GM19023 (cell line): ENCODE data around the gene RBM47.
"Not testable (repeated sequence)": the region's sequence is repeated elsewhere in the genome, so short reads cannot be mapped to it uniquely, and the experiment has no call there.

Source experiments
- ATAC-seq: cut with Tn5 transposase; IDR thresholded peaks from one replicate; pipeline ENCODE4 v1.9.1; 2021; ENCODE audit warnings: mild to moderate bottlenecking, moderate library complexity; ENCODE audit not compliant: unreplicated experiment

Gene RBM47

DNA sequence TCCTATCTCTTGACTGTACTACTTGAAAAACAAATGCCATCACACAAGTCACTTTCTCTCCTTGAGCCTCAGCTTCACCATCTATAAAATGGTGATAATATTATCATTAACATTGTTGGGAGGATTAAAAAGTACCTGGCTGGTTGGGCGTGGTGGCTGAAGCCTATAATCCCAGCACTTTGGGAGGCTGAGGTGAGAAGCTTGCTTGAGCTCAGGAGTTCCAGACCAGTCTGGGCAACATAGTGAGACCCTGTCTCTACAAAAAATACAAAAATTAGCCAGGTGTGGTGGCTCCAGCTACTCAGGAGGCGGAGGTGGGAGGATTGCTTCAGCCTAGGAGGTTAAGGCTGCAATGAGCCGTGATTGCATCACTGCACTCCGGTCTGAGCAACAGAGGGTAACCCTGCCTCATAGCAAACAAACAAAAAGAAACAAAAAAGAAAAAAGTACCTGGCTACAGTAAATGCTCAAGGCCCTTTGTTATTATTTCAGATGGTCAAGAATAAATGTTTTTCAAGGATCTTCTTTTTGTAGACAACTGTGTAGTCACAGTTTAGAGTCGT, 174.2 kb downstream of the RBM47 start:
- no peak for ATAC-seq

GRCh38 chr4:40454816-40455215, 174.8 kb downstream of the RBM47 start:
- ATAC-seq: no peak

DNA sequence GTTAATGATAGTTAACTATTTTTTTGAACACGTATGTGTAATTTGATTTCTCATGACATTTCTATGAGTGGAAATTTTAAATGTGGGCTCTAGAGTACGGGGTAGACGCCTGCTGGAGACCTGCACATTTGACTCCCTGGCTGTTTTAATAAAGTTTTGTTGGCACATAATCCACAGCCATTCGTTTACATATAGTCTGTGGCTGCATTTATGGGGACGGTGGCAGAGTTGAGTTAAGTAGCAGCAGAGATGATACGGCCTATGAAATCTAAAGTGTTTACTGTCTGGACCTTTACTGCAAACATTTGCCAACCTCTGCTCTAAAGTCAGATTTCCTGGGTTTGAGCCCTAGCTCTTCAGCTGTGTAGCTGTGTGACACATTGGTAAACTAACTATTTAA, 175.8 kb downstream of the RBM47 start:
- no peak for ATAC-seq

DNA sequence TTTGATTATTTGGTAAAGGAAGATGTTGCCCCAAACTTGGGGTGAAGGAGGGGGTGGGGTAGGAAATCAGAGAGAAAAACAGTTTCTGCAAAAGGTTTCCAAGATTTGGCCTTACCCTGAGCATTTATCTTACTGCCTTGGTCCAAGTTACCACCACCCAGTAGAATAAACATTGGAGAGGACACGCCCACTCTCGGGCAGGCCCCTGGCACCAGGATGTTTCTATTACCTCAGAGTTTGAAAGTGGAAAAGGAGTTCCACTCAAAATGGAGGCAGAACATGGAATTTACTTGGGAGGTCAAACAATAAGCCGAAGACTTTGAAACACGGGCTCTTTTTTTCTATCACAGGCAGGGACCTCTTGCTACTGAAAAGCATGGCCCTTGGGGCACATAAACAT, 180.8 kb downstream of the RBM47 start:
- no peak for ATAC-seq

DNA sequence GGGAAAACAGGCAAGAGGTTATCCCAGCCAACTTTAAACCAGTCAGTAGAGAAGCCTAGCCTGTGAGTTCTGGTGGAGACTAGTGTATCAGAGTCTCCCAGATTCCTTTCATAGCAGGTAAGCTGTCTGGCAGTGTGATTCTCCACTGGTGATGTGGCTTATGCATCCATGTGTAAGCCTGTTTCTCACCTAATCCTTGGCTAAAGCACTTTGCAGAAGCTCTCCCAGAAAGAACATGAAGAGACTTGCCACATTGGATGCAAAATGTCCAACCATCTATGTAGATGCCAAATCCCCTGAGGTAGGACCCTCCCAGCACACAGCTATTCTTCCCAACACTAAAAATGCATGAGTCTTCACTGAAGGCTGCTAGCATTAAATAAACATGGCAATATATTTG, 182.8 kb downstream of the RBM47 start:
- no peak for ATAC-seq

GRCh38 chr4:40446261-40446750, 183.4 kb downstream of the RBM47 start:
- ATAC-seq: not testable (repeated sequence)

- ATAC-seq: no peak
These were observed 184.0 kb downstream of the RBM47 start for GRCh38 chr4:40445671-40446070.

- no peak for ATAC-seq
These were observed 188.2 kb downstream of the RBM47 start for GRCh38 chr4:40441430-40441829.

DNA sequence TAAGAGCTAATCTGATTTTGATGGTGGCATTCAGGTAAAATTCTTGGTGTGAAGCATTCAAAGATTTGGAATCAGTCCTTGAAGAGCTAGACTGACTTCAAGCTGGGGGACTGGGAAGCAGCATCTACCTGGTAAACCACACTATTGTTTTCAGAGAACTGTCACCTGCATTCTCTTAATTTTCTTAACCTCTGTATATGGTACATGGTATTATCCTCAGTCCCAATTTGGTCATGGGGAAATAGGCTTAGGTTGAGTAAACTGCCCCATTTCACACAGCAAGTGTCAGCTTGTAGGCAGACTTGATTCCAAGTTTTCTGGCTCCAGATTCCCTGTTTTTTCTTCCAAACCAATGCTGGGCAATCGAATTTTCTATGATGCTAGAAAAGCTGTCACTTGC, 190.1 kb downstream of the RBM47 start:
- ATAC-seq: no peak

GRCh38 chr4:40438384-40439026, 191.2 kb downstream of the RBM47 start:
- no peak for ATAC-seq

DNA sequence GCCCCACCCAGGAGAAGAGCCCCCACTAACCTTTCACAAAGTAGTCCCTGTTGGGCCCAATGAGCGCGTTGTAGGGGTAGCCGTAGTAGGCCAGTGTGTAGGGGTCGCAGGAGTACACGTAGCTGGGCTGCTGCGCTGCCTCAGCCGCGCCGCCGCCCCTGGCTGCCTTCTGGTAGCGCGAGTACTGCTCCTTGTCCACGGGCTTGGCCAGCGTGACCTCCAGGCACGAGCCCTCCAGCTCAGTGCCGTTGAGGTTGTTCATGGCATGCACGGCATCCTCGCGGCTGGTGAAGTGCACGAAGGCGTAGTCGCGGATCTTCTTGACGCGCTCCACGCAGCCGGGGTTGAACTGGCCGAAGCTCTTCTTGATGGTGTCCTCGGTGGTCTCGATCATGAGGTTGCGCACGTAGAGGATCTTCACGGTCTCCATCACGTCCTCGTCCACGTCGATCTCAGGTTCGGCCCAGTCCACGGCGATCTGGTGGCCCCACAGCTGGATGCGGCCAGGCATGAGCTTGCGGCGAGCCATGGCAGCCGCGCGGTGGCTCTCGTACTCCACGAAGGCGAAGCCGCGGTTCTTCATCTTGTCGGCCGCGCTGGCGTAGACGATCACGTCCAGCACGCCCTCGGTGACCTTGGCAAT, 191.8 kb downstream of the RBM47 start:
- ATAC-seq: no peak

GRCh38 chr4:40435306-40435705, 194.4 kb downstream of the RBM47 start:
- ATAC-seq: not testable (repeated sequence)

DNA sequence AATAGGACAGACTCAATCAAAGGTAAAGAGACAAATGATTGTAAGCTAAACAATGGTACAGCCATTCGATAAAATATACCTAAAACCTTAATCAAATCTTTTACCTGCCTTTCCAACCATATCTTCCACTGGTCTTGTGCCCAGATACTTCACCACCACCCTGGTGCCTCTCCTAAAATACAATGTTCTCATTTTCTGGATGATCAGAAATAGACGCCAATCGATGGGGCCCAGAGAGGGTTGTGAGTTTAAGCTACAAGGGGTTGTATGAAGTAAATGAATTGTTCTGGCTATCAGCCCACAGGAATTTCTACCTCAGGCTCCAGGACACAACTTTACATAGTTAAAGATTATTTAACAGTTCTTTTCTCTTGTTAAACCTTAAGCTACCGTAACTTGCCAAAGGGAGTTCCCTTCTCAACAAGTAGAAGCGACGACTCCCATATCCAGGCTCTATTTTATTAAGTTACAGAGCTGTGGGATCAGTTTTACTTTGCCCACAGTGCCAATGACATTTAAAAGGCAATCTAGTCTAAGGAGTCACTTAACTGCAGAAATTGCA, 195.5 kb downstream of the RBM47 start:
- ATAC-seq: no peak

- ATAC-seq: no peak
These were observed 197.2 kb downstream of the RBM47 start for GRCh38 chr4:40432504-40432903.

DNA sequence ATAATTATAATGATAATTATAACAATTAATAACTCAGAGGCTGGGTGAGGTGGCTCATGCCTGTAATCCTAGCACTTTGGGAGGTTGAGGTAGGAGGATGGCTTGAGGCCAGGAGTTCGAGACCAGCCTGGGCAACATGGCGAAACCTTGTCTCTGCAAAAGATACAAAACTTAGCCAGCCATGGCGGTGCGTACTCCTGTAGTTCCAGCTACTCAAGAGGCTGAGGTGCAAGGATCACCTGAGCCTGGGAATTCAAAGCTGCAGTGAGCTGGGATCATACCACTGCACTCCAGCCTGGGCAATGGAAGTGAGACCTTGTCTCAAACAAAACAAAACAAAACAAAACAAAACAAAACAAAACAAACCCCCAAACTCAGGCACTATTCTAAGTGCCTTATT, 201.8 kb downstream of the RBM47 start:
- ATAC-seq: not testable (repeated sequence)

DNA sequence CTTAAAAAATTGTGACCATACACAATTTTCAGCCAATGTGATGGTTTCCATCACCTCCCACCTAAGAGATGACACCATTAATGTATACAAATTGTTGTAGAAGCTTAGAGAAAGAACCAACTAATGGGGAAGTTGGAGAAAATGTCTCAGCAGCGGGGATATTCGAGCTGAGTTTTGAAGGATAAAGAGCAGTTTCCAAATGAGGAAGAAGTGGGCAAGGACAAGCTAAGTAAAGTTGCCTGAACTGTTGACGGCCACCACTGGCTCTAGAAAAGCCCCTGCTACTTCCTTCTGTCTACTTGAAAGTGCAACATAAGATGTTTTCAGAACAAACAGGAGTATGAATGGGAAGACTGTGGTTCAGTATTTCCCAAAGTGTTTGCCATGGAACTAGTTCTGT, 202.5 kb downstream of the RBM47 start:
- no peak for ATAC-seq

DNA sequence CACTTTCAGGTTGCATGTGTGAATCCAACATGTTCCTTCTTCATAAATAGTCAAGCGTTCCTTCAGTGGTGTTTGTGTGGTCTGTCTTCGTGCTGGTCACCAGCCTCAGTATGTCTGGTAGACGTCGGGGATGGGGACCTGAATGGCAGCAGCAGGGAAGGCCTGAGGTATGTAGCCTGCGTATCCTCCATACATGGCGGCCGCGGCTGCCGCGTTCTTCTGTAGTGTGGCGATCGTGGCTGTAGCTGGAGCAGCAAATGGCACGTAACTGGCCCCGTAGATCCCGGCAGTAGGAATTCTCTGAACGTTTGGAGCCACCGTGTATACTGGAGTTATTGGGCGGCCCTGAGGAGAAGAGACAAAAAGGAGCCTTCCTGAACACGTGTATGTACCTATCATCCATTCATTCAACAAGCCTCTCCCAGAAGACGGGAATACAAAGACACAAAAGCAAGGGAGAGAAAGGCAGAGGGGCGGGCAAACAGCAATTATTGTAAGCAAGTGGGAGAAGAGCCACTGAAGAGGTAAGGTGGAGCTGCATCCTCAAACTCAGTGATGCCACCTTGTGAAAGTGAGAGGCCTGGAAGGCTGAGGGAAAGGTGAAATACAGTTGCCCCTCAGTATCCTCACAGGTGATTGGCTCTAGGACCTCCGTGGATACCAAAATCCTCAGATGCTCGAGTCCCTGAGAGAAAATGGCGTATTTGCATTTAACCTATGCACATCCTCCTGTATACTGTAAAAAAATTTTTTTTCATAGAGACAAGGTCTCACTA, 203.7 kb downstream of the RBM47 start:
- no peak for ATAC-seq

DNA sequence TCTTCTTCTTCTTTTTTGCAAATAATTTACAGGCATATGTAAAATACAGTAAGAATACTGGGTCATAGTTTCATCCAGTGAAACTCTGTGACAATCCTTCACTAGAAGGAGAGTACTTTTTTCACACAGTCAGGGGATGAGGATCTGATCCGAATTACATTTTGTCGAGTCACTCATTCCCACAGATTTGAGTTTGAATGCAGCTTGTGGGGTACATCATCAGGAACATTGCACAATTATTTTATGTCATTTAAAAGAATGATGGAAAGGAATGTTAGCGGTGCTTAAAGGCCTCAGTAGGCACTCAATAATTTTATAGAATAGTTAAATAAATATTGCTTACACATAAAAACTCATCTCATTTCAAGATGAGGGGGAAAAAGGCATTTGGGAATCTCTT, 205.9 kb downstream of the RBM47 start:
- no peak for ATAC-seq

DNA sequence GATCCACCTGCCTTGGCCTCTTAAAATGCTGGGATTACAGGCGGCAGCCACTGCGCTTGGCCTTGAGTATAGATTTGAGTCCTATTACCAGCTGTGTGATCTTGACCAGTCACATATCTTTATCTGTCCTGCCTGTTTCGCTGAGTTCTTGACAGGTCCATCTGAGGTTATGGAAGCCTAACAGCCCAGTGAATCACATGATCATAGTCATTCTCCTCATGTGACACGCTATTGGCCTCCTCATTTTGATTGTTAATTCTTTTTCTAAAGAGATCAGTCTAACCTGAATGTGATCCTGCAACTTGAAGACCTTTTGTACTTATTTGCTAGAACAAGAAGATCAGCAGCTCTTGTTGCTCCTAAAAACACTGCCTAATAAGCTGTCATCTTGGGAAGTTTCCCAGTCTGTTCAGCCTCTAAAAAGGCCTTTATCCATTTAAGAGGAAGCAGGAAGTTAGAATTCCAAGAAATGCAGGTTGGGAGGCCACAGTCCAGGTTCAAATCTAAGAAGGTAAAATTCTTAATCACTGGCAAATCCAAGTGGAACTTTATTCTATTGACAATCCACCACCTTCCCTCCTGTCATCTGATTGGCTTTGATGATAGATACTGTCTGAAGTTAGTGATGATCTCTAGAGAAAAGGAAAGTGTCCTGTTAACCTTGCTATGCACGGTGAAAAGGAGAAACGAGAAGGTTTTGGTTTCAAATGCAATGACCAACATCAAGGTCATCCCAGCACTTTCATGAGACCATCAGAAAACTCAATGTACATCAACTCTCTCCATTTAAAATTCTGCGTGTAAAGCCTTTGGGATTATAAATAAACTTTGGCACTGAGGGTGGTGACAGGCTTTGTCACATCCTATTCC, 207.6 kb downstream of the RBM47 start:
- ATAC-seq: peak; percentile 52

- ATAC-seq: no peak
These were observed 210.3 kb downstream of the RBM47 start for GRCh38 chr4:40419231-40419912.
